GM18499 (cell line): ENCODE results near the gene INCA1.
"Not testable (repeated sequence)": the region's sequence is repeated elsewhere in the genome, so short reads cannot be mapped to it uniquely, and the experiment has no call there.

ENCODE experiments used
- ATAC-seq: cut with Tn5 transposase; IDR thresholded peaks from one replicate; pipeline ENCODE4 v1.9.1; 2021; ENCODE audit warnings: moderate number of reproducible peaks; ENCODE audit not compliant: insufficient read depth, unreplicated experiment

The INCA1 gene

GRCh38 chr17:4997302-4998026, at the start of gene INCA1, which contains the start of gene KIF1C:
Gene INCA1 (minus strand): TSS chr17:4997522. CDS start chr17:4994437, 3,085 bp downstream.
Gene KIF1C (plus strand): TSS chr17:4997950. CDS start chr17:5000247, 2,297 bp downstream.
- ATAC-seq = no peak

DNA sequence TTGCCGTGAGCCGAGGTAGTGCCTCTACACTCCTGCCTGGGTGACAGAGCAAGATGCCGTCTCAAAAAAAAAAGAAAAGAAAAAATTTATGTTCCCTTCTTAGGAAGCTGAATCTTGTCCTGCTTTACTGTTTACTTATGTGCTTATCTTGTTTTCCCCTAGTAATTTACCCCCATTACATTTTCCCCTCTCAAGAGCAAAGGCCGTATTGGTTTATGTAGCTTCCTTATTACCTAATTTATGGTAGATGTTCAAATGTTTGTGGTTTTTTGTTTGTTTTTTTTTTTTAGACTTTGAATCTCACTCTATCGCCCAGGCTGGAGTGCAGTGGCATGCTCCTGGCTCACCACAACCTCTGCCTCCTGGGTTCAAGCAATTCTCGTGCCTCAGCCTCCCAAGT, 48.2 kb upstream of the INCA1 start:
- ATAC-seq = no peak

DNA sequence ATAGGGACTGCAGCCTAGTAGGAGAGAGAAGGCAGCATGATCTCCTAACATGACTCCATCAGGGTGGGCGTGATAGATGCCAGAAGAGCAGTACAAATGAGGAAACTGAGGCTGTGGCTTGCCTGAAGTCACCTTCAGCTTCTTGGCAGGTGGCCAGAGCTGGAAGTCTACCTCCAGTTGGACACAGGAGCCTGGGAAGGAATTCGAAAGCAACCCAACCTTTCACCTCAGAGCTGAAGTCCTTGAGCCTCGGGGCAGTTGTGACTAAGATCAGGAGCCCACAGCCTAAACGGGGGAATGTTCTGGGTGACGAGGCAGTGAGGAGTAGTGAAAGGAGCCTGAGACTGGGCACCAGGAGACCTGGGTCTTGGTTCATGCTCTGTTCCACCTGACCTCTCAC, 47.3 kb upstream of the INCA1 start:
- ATAC-seq = no peak

DNA sequence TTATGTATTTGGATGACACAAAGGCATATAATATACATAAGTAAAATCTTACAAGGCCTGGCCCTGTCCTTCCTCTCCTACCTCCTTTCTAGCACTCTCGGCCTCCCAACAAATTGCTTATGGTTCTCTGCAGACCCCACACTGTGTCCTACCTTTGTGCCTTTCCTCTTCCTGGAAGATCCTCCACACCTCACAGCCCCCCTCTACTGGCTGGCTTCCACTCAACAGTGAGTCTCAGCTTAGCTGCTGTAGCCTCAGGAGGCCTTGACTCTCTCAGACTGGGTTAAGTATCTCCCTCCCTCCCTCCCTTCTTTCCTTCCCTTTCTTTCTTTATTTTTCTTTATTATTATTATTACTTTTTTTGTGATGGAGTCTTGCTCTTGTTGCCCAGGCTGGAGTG, 46.2 kb upstream of the INCA1 start:
- no peak for ATAC-seq

GRCh38 chr17:5042157-5043022, 45.1 kb upstream of the INCA1 start:
- no peak for ATAC-seq

- no peak for ATAC-seq
These were observed 38.0 kb upstream of the INCA1 start, which contains the start of gene SLC52A1 for GRCh38 chr17:5035315-5035714. Gene SLC52A1 (minus strand): TSS chr17:5035426. CDS start chr17:5034606, 820 bp downstream.

DNA sequence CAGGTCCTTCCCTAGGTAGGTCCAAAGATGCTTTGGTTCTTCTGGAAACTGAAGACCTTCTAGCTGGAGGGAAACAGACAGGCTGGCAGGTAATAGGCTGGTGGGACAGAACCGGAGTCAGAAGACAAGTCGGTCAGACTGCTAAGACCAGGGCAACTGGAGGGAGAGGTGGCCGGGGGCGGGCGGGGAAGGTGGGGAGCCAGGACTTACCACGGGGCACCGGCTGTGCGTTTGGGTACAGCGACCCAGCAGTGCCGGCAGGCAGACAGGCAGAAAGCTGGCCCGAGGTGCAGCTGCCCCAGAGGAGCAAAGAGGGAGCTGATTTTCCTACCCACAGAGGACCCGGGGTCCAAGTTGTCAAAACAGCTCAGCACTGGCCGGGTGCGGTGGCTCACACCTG, 37.3 kb upstream of the INCA1 start:
- no peak for ATAC-seq

GRCh38 chr17:5034063-5034462, 36.7 kb upstream of the INCA1 start:
- ATAC-seq = no peak

DNA sequence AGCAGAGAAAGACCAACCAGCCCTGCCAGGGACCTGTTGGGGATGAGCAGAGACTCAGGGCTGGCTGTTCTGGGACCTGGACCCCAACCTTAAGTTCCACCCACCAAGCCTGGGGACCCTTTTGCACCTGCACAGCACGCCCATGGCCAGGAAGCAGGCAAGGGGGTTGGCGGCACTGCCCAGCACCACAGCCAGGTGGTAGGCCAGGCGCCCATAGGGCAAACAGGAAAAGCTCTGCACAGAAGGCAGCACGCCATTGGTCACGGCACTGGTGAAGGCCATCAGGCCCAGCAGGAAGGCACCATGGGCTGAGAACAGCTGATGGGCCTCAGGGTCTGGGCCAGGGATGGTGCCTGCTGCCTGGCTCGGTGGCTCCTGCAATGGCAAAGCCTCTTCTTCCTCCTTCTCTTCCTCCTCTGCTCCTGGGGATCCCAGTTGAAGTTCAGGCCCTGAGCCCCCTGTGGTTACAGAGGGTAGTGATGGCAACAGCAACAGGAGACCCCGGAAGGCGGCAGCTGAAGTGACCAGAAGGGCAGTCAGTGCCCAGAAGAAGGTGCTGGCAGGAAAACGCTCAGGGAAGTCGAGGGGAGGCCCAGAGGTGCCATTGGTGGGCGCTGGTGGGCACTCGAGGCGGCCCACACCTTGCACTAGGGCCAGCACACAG, 36.2 kb upstream of the INCA1 start:
- no peak for ATAC-seq

DNA sequence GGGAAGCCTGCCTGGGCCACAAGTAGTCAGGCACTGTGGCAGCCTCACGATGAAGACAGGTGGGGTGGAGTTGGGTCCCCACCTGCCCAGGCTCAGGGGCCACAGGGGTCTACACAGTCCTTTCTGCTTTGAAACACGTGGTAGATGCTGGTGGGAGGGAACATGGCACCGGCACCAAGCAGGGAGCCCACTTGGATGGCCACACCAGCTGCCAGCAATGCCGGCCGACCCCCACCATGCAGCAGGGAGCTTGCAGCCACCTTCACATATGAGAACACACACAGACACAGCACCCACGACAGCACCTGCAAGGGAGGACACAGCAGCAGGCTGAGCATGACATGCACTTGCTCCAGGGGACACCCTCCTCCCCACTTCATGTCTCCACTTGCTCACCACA, 35.5 kb upstream of the INCA1 start:
- ATAC-seq = no peak

- no peak for ATAC-seq
These were observed 34.2 kb upstream of the INCA1 start for GRCh38 chr17:5031365-5032082.

DNA sequence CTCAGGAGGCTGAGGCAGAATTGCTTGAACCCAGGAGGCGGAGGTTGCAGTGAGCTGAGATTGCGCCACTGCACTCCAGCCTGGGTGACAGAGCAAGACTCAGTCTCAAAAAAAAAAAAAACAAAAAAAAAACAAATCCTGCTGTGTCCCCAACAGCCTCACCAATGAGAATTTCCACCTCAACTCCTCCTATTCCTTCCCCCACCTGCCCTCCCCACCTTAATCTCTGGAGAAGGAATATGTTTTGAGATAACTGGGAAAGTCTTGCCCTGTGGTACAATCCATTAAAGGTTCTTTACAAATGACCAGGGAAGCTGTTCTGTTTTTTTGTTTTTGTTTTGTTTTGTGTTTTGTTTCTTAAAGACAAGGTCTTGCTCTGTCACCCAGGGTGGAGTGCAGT, 32.8 kb upstream of the INCA1 start:
- not testable (repeated sequence) for ATAC-seq

DNA sequence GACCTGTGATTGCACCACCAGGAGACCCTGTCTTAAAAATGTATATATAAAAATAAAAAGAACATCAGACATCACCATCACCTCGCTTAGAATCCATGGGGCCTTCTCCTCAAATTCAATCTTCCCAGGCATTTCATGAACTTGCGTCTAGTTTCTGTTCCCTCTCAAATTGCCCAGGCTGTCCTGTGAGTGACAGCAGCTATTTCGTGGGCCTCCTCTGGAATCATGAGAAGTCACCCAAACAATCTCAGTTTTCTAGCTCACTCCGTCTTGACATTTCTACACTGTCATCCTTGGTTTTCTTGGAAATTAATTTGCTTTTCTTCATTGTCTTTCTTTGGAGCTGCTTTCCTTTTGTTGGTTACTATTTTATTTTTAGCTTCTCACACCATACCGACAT, 30.6 kb upstream of the INCA1 start:
- ATAC-seq = no peak

- ATAC-seq = no peak
These were observed 30.0 kb upstream of the INCA1 start for GRCh38 chr17:5027299-5027698.

DNA sequence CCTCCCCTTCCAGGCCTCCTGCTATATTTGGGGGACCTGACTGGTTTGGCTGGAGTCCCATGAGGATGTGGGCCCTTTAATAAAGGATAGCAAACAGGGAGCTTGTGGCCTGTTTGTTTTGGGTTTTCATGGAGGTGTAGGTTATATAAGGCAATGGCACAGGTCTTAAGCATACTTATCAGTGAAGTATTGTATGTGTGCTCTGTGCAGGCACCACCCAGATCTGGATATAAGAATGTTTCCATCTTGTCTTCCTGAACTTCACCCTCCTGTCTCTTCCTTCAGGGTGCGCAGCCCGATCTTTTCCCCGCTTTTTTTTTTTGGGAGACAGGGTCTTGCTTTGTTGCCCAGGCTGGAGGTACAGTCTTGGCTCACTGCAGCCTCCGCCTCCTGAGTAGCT, 27.3 kb upstream of the INCA1 start:
- ATAC-seq = no peak

GRCh38 chr17:5023588-5024147, 26.3 kb upstream of the INCA1 start:
- ATAC-seq = no peak

DNA sequence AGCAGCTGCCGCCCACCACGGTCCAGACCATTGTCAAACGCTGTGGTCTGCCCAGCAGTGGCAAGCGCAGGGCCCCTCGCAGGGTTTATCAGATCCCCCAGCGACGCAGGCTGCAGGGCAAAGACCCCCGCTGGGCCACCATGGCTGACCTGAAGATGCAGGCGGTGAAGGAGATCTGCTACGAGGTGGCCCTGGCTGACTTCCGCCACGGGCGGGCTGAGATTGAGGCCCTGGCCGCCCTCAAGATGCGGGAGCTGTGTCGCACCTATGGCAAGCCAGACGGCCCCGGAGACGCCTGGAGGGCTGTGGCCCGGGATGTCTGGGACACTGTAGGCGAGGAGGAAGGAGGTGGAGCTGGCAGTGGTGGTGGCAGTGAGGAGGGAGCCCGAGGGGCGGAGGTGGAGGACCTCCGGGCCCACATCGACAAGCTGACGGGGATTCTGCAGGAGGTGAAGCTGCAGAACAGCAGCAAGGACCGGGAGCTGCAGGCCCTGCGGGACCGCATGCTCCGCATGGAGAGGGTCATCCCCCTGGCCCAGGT, 24.9 kb upstream of the INCA1 start:
- ATAC-seq = no peak

DNA sequence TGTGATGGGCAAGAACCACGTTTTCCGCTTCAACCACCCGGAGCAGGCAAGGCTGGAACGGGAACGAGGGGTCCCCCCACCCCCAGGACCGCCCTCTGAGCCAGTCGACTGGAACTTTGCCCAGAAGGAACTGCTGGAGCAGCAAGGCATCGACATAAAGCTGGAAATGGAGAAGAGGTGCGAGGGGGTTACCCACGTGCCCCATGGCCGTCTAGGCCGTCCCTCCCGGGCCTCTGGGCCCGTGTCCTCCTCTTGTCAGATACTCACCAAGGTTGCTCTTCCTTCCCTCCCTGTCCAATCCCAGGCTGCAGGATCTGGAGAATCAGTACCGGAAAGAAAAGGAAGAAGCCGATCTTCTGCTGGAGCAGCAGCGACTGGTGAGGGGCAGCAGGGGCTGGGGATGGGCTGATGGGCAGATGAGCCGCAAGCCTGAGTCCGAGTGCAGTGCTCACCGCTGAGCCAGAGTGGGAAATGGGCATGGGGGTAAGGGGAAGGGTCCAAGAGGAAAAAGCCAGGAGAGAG, 23.2 kb upstream of the INCA1 start:
- ATAC-seq = no peak

DNA sequence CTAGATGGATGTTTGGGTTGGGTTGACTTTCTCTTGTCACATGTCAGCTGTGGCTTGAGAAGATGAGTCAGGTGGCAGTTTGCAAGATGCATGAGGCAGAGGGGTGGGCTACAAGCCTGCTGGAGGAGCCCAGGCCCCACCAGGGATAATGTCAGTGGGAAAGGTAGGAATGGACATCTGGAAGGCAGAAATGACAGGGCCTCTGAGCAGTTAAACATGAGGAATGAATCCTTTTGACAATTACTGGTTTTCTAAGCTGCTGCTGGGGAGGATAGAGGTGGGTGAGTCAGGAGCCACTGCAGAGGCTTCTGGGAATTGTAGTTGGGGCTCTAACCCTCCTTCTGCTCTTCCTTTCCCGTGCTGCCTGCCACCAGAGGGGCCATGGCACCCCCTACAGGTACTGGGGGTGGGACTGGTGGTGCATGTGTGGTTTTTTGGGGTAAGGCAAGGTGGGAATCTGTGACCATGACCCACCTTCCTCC, 22.2 kb upstream of the INCA1 start:
- no peak for ATAC-seq
